ENCODE measurements around the gene CEMIP2.

GRCh38 chr9:71758277-71758676 lies 10.0 kb downstream of the CEMIP2 start:
- TF ChIP-seq EZH2phosphoT487 (IDR thresholded peaks at IDR 0.05; ENCODE audit: borderline replicate concordance, low read length) (no peak), CTCF (conservative IDR thresholded peaks at IDR 0.05; ENCODE audit: low read depth, low read length) (no peak), EZH2 (IDR thresholded peaks at IDR 0.05; ENCODE audit: low read length, unreplicated experiment) (no peak)
